H9 (cell line): ENCODE measurements around the gene SLC2A3. TPM values are rescaled to one million over a fixed set of nuclear protein-coding genes. Genes with fewer than 3 reads are reported as not detected.
"Not testable (repeated sequence)": the region's sequence is repeated elsewhere in the genome, so short reads cannot be mapped to it uniquely, and the experiment has no call there.

Experiments
- DNase-seq: peaks from one replicate; pipeline ENCODE4 v3.0.0-alpha.2; 2017
- H2AFZ ChIP-seq: one replicate; pipeline ENCODE4 v1.6.1; 2013; ENCODE audit warnings: mild to moderate bottlenecking, low read length, control low read depth, moderate library complexity
- H2AK5ac ChIP-seq: 2 replicates; pipeline ENCODE4 v1.6.1; 2013; ENCODE audit warnings: low read length, control low read depth, mixed read lengths; ENCODE audit not compliant: insufficient read length
- H2BK120ac ChIP-seq: one replicate; pipeline ENCODE4 v1.6.1; 2013; ENCODE audit warnings: low read depth, mild to moderate bottlenecking, low read length, control low read depth, inconsistent platforms; ENCODE audit not compliant: poor library complexity, severe bottlenecking
- H2BK12ac ChIP-seq: 2 replicates; pipeline ENCODE4 v1.6.1; 2013; ENCODE audit warnings: low read length, control low read depth, mixed read lengths, low read depth; ENCODE audit not compliant: insufficient read length
- H2BK15ac ChIP-seq: 2 replicates; pipeline ENCODE4 v1.6.1; 2013; ENCODE audit warnings: low read depth, low read length, control low read depth
- H2BK20ac ChIP-seq: one replicate; pipeline ENCODE4 v1.6.1; 2013; ENCODE audit warnings: low read depth, mild to moderate bottlenecking, low read length, control low read depth, inconsistent platforms; ENCODE audit not compliant: poor library complexity, severe bottlenecking
- H2BK5ac ChIP-seq: 2 replicates; pipeline ENCODE4 v1.6.1; 2013; ENCODE audit warnings: low read length, control low read depth, mixed read lengths; ENCODE audit not compliant: insufficient read length
- H3K14ac ChIP-seq: 2 replicates; pipeline ENCODE4 v1.6.1; 2013; ENCODE audit warnings: low read length, control low read depth; ENCODE audit not compliant: insufficient read depth
- H3K18ac ChIP-seq: 2 replicates; pipeline ENCODE4 v1.6.1; 2013; ENCODE audit warnings: low read depth, mild to moderate bottlenecking, mixed read lengths, low read length, control low read depth; ENCODE audit not compliant: insufficient read length
- H3K23ac ChIP-seq: 2 replicates; pipeline ENCODE4 v1.6.1; 2013; ENCODE audit warnings: low read length, control low read depth, mixed read lengths, low read depth; ENCODE audit not compliant: insufficient read length
- H3K23me2 ChIP-seq: 2 replicates; pipeline ENCODE4 v1.6.1; 2013; ENCODE audit warnings: low read depth, mild to moderate bottlenecking, mixed read lengths, low read length, control low read depth; ENCODE audit not compliant: insufficient read length, poor library complexity, severe bottlenecking
- H3K27ac ChIP-seq: 2 replicates; pipeline ENCODE4 v1.5.1; 2013; ENCODE audit warnings: low read length, control low read depth, mixed read lengths, low read depth; ENCODE audit not compliant: insufficient read length
- H3K27me3 ChIP-seq: 2 replicates; pipeline ENCODE4 v1.6.1; 2013; ENCODE audit warnings: low read length, control low read depth, inconsistent platforms; ENCODE audit not compliant: insufficient read depth
- H3K4ac ChIP-seq: 2 replicates; pipeline ENCODE4 v1.6.1; 2013; ENCODE audit warnings: low read depth, mild to moderate bottlenecking, control low read depth, inconsistent platforms, low read length, moderate library complexity
- H3K4me1 ChIP-seq: 2 replicates; pipeline ENCODE4 v1.6.1; 2013; ENCODE audit warnings: low read length, control low read depth, inconsistent platforms; ENCODE audit not compliant: insufficient read depth
- H3K4me2 ChIP-seq: 2 replicates; pipeline ENCODE4 v1.6.1; 2013; ENCODE audit warnings: low read length, control low read depth, mixed read lengths; ENCODE audit not compliant: insufficient read length, insufficient read depth
- H3K56ac ChIP-seq: 2 replicates; pipeline ENCODE4 v1.6.1; 2013; ENCODE audit warnings: low read depth, mild to moderate bottlenecking, mixed read lengths, low read length, control low read depth; ENCODE audit not compliant: insufficient read length
- H3K79me1 ChIP-seq: 2 replicates; pipeline ENCODE4 v1.6.1; 2013; ENCODE audit warnings: low read depth, mild to moderate bottlenecking, moderate library complexity, low read length, control low read depth, inconsistent platforms; ENCODE audit not compliant: insufficient read depth, poor library complexity, severe bottlenecking
- H3K79me2 ChIP-seq: 2 replicates; pipeline ENCODE4 v1.6.1; 2013; ENCODE audit warnings: low read length, control low read depth, inconsistent platforms; ENCODE audit not compliant: insufficient read depth
- H3K9ac ChIP-seq: 2 replicates; pipeline ENCODE4 v1.6.1; 2013; ENCODE audit warnings: low read length, control low read depth, mixed read lengths; ENCODE audit not compliant: insufficient read length; ENCODE audit errors: extremely low read depth
- H3K9me3 ChIP-seq: one replicate; pipeline ENCODE4 v1.6.1; 2013; ENCODE audit warnings: low read depth, low read length, inconsistent platforms; ENCODE audit not compliant: control insufficient read depth
- H3T11ph ChIP-seq: one replicate; pipeline ENCODE4 v1.6.1; 2013; ENCODE audit warnings: mild to moderate bottlenecking, low read length, control low read depth, inconsistent platforms
- H4K20me1 ChIP-seq: one replicate; pipeline ENCODE4 v1.6.1; 2013; ENCODE audit not compliant: control insufficient read depth, insufficient read length, insufficient read depth
- H4K5ac ChIP-seq: 2 replicates; pipeline ENCODE4 v1.6.1; 2013; ENCODE audit warnings: low read depth, mild to moderate bottlenecking, mixed read lengths, low read length, control low read depth; ENCODE audit not compliant: insufficient read length
- H4K8ac ChIP-seq: replicated peaks from 2 replicates; pipeline ENCODE4 v1.6.1; 2013; ENCODE audit warnings: low read length, control low read depth, mixed read lengths, low read depth; ENCODE audit not compliant: insufficient read length
- H4K91ac ChIP-seq: 2 replicates; pipeline ENCODE4 v1.6.1; 2013; ENCODE audit warnings: low read depth, mild to moderate bottlenecking, moderate library complexity, mixed read lengths, low read length, control low read depth; ENCODE audit not compliant: insufficient read length
- H3K27ac Mint-ChIP-seq, 3 experiments: 2 replicates in 2 of 3; 3 replicates in 1 of 3; pipeline ENCODE4 v1.8.0; 2020 to 2021; ENCODE audit warnings: mixed read lengths in 3 of 3, mild to moderate bottlenecking in 1 of 3, moderate library complexity in 1 of 3
- H3K27me3 Mint-ChIP-seq: 2 replicates; pipeline ENCODE4 v1.8.0; 2021; ENCODE audit warnings: low read depth, mild to moderate bottlenecking, moderate library complexity, mixed read lengths
- H3K36me3 Mint-ChIP-seq, 3 experiments: 2 replicates in 2 of 3; 3 replicates in 1 of 3; pipeline ENCODE4 v1.8.0; 2020 to 2021; ENCODE audit warnings: low read depth in 3 of 3, mixed read lengths in 3 of 3; ENCODE audit not compliant: insufficient read depth in 1 of 3
- H3K4me1 Mint-ChIP-seq, 2 experiments: 2 replicates each; pipeline ENCODE4 v1.8.0; 2020; ENCODE audit warnings: mixed read lengths in 2 of 2
- H3K4me3 Mint-ChIP-seq, 2 experiments: 2 replicates in 1 of 2; 3 replicates in 1 of 2; pipeline ENCODE4 v1.8.0; 2020 to 2021; ENCODE audit warnings: mild to moderate bottlenecking in 2 of 2, mixed read lengths in 2 of 2, moderate library complexity in 1 of 2
- H3K9me3 Mint-ChIP-seq, 2 experiments: 2 replicates in 1 of 2; 3 replicates in 1 of 2; pipeline ENCODE4 v1.8.0; 2020; ENCODE audit warnings: mild to moderate bottlenecking in 2 of 2, mixed read lengths in 2 of 2, moderate library complexity in 1 of 2
- CTCF ChIP-seq: fragments of 200-600 bp; sonication (generic); conservative IDR thresholded peaks from 3 replicates; pipeline ENCODE4 v1.8.0; 2021; ENCODE audit warnings: antibody characterized with exemption, mild to moderate bottlenecking
- WGBS: extraction: QIAGEN DNeasy Blood & Tissue Kit; methylation state at CpG from one replicate; pipeline ENCODE4 v1.1.7; 2013; ENCODE audit warnings: missing lambda C conversion rate, low lambda C conversion rate, mixed read lengths; ENCODE audit not compliant: insufficient read length; ENCODE audit errors: extremely low coverage; 5-methylcytosine and 5-hydroxymethylcytosine counted together
- total RNA-seq: library from RNA; stranded (reverse); gene quantifications from 2 replicates; pipeline ENCODE4 v1.2.1, GENCODE V29; 2021

Gene SLC2A3
- total RNA-seq, 1 experiment from 2014 or later: 569 TPM

GRCh38 chr12:7933255-7933726, 2.7 kb downstream of the SLC2A3 start:
- H2AK5ac ChIP-seq: no peak overlapping the region
- no peak overlapping the region for H4K8ac ChIP-seq
- H2BK120ac ChIP-seq: no peak overlapping the region
- peaks cover 24% of the 10 kb centered on the region for H3K79me2 ChIP-seq
- peaks cover 11% of the 10 kb centered on the region for H3K23me2 ChIP-seq
- H3K36me3 Mint-ChIP-seq: peaks cover 0 to 28% (median 0%) of the 10 kb centered on the region in 3 experiments; a peak in 6 of 7 replicates
- H3K27me3 ChIP-seq: no peaks in the 10 kb centered on the region
- H2AFZ ChIP-seq: no peak overlapping the region
- H3K9me3 Mint-ChIP-seq: no peaks in the 10 kb centered on the region
- peak; percentile 85 for DNase-seq
- no peak overlapping the region for H2BK20ac ChIP-seq
- H3K4me3 Mint-ChIP-seq: no peak overlapping the region
- H4K91ac ChIP-seq: no peak overlapping the region
- H3K4me2 ChIP-seq: peak overlapping the region; percentile 90
- H3K27ac ChIP-seq: no peak overlapping the region
- no peak overlapping the region for H3K14ac ChIP-seq
- H3K4ac ChIP-seq: no peak overlapping the region
- H3K27ac Mint-ChIP-seq: no peak overlapping the region
- no peak overlapping the region for H2BK5ac ChIP-seq
- H4K20me1 ChIP-seq: no peaks in the 10 kb centered on the region
- H3K4me1 Mint-ChIP-seq: peaks cover 20 to 24% of the 10 kb centered on the region in 2 experiments
- no peak overlapping the region for H3T11ph ChIP-seq
- H3K56ac ChIP-seq: no peak overlapping the region
- no peak overlapping the region for H4K5ac ChIP-seq
- no peaks in the 10 kb centered on the region for H3K4me1 ChIP-seq
- no peak overlapping the region for H2BK12ac ChIP-seq
- H3K79me1 ChIP-seq: no peaks in the 10 kb centered on the region
- no peaks in the 10 kb centered on the region for H3K27me3 Mint-ChIP-seq
- WGBS: no CpG with 5 or more reads among the region's 7 CpGs
- peak overlapping the region; percentile 50 for H3K9ac ChIP-seq
- H2BK15ac ChIP-seq: no peak overlapping the region
- H3K18ac ChIP-seq: no peak overlapping the region
- H3K9me3 ChIP-seq: no peaks in the 10 kb centered on the region
- peak; percentile 82 for TF ChIP-seq CTCF
- no peak overlapping the region for H3K23ac ChIP-seq

GRCh38 chr12:7932599-7933240, 3.3 kb downstream of the SLC2A3 start:
- H4K20me1 ChIP-seq, H2AK5ac ChIP-seq, H3K4me3 Mint-ChIP-seq, H2BK5ac ChIP-seq, H3K56ac ChIP-seq, H3K9ac ChIP-seq, H2BK120ac ChIP-seq, H3K9me3 ChIP-seq, H4K5ac ChIP-seq, H3K9me3 Mint-ChIP-seq, H3K79me1 ChIP-seq, H2BK12ac ChIP-seq, H3K18ac ChIP-seq, H3K4ac ChIP-seq, H3K27me3 Mint-ChIP-seq, H3K27ac ChIP-seq, H4K91ac ChIP-seq, H3K4me2 ChIP-seq, H2AFZ ChIP-seq, H4K8ac ChIP-seq, H3K23ac ChIP-seq, H3K27me3 ChIP-seq, H3K14ac ChIP-seq, H3K27ac Mint-ChIP-seq, H2BK20ac ChIP-seq, DNase-seq, H2BK15ac ChIP-seq, H3K4me1 ChIP-seq, H3T11ph ChIP-seq: not testable (repeated sequence)
- Histone ChIP-seq H3K79me2 (peaks cover 24% of the 10 kb centered on the region), H3K23me2 (peaks cover 11% of the 10 kb centered on the region)
- no CpG with 5 or more reads among the region's 11 CpGs for WGBS
- peaks cover 0 to 33% (median 0%) of the 10 kb centered on the region in 3 experiments for H3K36me3 Mint-ChIP-seq
- peaks cover 16 to 20% of the 10 kb centered on the region in 2 experiments for H3K4me1 Mint-ChIP-seq
